DMS53 treated with DMSO at 0.1 percent for 48 hours (cell line): ENCODE data around the gene AK1.

Experiments
- DNase-seq: peaks from one replicate; lab custom pipeline; 2025; ENCODE audit not compliant: unreplicated experiment; lab: John Stamatoyannopoulos, UW

AK1 gene

DNA sequence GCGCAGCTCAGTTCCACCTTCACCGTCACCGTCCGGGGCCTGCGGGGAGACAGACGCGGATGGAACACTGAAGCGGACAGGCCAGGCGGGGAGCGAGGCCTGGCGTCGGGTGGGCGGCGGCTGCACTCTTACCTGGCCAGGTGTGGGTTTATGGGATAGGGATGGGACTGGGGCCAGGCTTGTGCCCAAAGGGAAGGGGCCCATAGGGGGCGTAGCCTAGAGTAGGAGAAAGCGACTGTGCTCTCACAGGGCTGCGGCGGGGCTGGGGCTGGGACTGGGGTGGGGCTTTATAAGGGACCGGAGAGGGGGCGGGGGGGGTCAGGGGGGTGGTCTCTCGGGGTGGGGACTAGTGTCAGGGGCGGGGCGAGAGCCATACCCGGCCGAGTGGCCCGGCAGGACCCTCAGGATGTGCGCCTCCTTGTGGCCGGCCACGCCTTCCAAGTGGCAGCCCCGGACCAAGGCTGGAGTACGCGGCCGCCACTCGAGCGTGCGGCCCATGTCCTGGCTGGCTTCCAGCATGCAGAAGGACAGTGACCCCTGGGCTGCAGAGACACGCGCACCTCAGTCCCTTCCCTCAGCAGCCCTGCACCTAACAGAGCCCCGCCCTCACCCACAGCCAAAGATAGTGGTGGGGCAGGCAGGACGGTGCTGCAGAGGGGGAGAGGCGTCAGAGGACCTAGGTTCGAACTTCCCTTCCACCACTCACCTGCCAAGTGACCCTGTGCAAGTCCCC lies 52.0 kb downstream of the AK1 start:
- DNase-seq: no peak

GRCh38 chr9:127822108-127822507 lies 55.4 kb downstream of the AK1 start:
- DNase-seq: no peak

GRCh38 chr9:127818574-127818973 lies 58.9 kb downstream of the AK1 start:
- no peak for DNase-seq

- DNase-seq: no peak
These were observed 59.5 kb downstream of the AK1 start for GRCh38 chr9:127817881-127818434.

GRCh38 chr9:127816728-127817127 lies 60.7 kb downstream of the AK1 start:
- DNase-seq: no peak
